ENCODE data around the gene RFX3.

RFX3 gene

DNA sequence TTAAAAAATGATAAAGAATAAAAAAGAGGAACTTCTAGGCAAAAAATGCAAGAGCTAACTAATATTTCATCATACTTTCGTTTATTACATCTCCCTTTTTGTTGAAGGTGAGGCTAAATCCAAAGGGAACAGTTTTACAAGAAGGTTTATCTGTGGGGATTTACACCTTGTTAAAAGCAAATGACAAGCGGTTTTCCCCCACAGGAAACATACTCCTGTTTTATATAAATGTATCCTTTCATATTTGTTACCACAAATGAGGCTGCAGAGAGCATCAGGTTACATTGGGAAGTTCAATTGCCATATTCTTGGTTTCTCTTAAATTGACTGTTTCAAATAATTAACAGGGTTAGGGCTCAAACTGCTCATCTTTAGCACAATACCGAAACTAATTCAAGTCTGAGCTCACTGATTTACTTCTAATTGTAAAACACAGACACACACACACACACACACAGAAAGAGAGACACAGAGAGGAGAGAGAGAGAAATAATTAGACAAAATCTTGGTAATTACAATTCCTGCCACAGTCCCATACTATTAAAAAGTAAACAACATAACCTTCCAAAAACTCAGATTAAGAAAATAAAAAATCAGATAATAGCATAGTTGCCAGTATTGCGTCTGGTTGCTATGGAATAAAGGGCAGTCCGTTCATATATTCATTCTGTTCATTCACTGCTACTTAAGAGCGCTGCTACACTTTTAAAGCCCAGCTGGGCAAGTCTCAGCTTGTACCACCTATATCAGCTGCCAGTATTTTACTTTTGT lies 17.1 kb downstream of the RFX3 start:
- no peak overlapping the region for H3K27ac ChIP-seq (ENCODE audit: low read depth, low read length)
- peak overlapping the region; percentile 4 for H3K4me3 ChIP-seq (ENCODE audit: low read length)
- H3K4me1 ChIP-seq (ENCODE audit: control insufficient read depth, insufficient read depth, low read length) = no peaks in the 10 kb centered on the region
- H3K9ac ChIP-seq (ENCODE audit: low read length) = no peak overlapping the region
- no peaks in the 10 kb centered on the region for H3K36me3 ChIP-seq (ENCODE audit: control insufficient read depth, insufficient read depth, low read length)
- no peaks in the 10 kb centered on the region for H3K27me3 ChIP-seq (ENCODE audit: control insufficient read depth, insufficient read depth, low read length)

DNA sequence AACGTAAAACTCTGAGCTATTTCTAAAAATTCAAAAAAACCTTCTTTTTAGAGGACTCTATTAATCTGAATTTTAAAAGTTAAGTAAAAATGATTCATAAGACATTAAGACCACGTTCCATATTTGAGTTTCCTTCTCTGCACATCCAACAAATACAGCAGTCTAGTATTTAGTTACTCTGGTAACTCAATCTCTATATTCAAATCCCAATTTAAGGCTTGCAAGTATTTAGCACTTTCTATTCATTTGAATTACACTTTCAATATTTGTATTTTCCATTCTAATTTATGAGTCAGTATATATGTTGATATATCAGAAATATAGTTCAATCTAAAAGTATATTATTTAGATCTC lies 17.7 kb downstream of the RFX3 start:
- H3K9ac ChIP-seq (ENCODE audit: low read length) = no peak overlapping the region
- H3K27me3 ChIP-seq (ENCODE audit: control insufficient read depth, insufficient read depth, low read length) = no peaks in the 10 kb centered on the region
- H3K36me3 ChIP-seq (ENCODE audit: control insufficient read depth, insufficient read depth, low read length) = no peaks in the 10 kb centered on the region
- H3K4me1 ChIP-seq (ENCODE audit: control insufficient read depth, insufficient read depth, low read length) = no peaks in the 10 kb centered on the region
- no peak overlapping the region for H3K4me3 ChIP-seq (ENCODE audit: low read length)
- peak overlapping the region; percentile 8 for H3K27ac ChIP-seq (ENCODE audit: low read depth, low read length)

DNA sequence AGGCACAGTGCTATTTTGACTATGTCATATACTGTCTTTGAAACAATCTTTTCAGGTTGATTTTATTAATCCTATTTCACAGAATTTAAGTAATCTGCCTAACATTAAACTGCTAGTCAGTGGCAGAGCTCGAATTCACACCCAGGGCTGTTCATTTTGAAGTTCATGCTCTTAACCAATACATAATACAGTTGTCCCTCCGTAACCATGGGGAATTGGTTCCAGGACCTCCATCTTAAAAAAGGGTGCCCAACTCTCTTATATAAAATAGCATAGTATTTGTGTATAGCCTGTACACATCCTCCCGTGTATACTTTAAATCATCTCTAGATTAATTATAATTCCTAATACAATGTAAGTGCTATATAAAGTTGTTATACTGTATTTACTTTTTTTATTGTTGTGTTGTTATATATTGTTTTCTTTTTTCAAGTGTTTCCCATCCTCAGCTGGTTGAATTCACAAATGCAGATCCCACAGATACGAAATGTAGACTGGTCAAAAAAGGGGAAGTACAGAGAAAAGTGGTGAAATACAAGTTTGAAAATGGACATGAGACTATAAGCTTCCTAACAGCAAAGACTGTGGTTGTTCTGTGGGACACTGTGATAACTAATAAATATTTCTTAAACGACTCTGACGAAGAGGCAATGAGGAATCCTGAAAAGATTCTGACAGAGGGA lies 18.3 kb downstream of the RFX3 start:
- Histone ChIP-seq H3K9ac (ENCODE audit: low read length) (no peak overlapping the region), H3K4me1 (ENCODE audit: control insufficient read depth, insufficient read depth, low read length) (no peaks in the 10 kb centered on the region), H3K27me3 (ENCODE audit: control insufficient read depth, insufficient read depth, low read length) (no peaks in the 10 kb centered on the region), H3K4me3 (ENCODE audit: low read length) (no peak overlapping the region), H3K36me3 (ENCODE audit: control insufficient read depth, insufficient read depth, low read length) (no peaks in the 10 kb centered on the region), H3K27ac (ENCODE audit: low read depth, low read length) (peak overlapping the region; percentile 8)

DNA sequence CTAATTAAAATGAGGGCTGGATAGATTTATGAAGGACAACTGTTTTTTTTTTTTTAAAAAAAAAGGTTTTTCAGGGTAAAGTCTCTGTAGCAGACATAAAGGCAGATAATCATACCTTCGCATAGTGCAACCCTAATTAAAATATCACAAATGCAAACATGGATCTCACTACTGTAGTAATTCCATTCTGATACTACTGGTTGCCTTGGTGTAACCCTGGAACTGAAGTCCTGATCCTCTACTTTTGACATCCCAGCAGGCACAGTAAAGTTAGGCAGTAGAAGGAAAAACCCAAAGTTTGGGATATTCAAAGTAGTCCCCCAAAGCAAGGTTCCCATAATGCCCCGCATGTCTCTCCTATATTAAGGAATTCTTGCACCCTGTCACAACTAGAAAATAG lies 19.6 kb downstream of the RFX3 start:
- Histone ChIP-seq H3K4me3 (ENCODE audit: low read length) (no peak overlapping the region), H3K9ac (ENCODE audit: low read length) (no peak overlapping the region), H3K4me1 (ENCODE audit: control insufficient read depth, insufficient read depth, low read length) (no peaks in the 10 kb centered on the region), H3K27ac (ENCODE audit: low read depth, low read length) (no peak overlapping the region), H3K36me3 (ENCODE audit: control insufficient read depth, insufficient read depth, low read length) (no peaks in the 10 kb centered on the region), H3K27me3 (ENCODE audit: control insufficient read depth, insufficient read depth, low read length) (no peaks in the 10 kb centered on the region)

DNA sequence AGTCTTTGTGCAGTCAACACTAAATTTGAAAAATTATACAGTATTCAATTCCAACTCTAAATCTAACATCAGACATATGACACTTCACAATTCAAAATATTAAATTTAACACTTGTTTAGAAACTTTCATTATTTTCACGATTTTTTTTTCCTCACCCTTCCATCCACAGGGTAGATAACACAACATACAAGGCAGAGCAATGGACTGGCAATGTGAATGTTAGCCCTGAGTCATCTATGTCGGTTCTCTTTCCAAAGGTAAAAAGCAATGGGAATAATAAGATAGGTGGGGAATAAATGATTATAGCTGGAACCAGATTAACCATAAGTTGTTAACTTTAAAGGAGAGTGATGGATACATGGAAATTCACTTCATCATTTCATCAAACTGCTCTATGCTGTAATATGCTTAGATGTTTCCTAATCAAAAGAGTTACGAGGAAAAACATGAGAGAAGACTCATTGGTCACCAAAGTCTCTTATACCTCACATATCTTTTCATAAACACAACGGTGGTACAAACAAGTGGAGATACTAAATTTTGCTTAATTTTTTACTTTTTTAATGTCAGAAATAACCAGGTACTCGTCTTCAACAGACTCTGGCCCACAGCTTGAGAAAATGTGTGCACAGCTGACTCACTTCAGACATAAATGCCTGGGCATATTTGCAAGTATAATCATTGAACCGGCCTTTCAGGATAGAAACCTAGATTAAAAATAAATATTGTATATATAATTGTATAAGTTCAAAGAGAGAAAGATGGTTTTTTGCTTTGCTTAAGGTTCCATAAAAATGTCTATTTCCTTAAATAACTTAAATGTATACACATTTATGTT lies 23.0 kb downstream of the RFX3 start:
- Histone ChIP-seq H3K27ac (ENCODE audit: low read depth, low read length) (no peak overlapping the region), H3K9ac (ENCODE audit: low read length) (no peak overlapping the region), H3K4me1 (ENCODE audit: control insufficient read depth, insufficient read depth, low read length) (no peaks in the 10 kb centered on the region), H3K4me3 (ENCODE audit: low read length) (no peak overlapping the region), H3K27me3 (ENCODE audit: control insufficient read depth, insufficient read depth, low read length) (no peaks in the 10 kb centered on the region), H3K36me3 (ENCODE audit: control insufficient read depth, insufficient read depth, low read length) (no peaks in the 10 kb centered on the region)

DNA sequence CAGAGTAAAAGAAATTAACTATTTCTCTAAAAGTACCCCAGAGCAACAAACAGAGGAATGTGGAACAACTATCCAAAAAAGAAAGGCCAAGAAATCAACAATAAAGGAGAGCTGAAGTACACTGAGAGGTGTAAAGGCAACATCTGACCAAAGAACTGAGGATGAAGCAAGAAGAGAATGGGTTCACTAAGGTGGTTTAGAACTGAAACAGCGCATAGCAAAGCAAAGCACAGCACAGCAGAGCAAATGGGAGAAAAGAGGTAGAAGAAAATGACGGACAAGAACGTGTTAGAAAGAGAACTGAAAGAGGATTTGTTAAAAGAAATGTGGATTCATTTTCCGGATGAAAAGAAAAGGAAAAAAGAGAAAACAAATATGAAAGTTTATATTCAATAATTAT lies 25.8 kb downstream of the RFX3 start:
- H3K4me3 ChIP-seq (ENCODE audit: low read length) = no peak overlapping the region
- H3K36me3 ChIP-seq (ENCODE audit: control insufficient read depth, insufficient read depth, low read length) = no peaks in the 10 kb centered on the region
- H3K4me1 ChIP-seq (ENCODE audit: control insufficient read depth, insufficient read depth, low read length) = no peaks in the 10 kb centered on the region
- H3K9ac ChIP-seq (ENCODE audit: low read length) = no peak overlapping the region
- H3K27me3 ChIP-seq (ENCODE audit: control insufficient read depth, insufficient read depth, low read length) = no peaks in the 10 kb centered on the region
- no peak overlapping the region for H3K27ac ChIP-seq (ENCODE audit: low read depth, low read length)

DNA sequence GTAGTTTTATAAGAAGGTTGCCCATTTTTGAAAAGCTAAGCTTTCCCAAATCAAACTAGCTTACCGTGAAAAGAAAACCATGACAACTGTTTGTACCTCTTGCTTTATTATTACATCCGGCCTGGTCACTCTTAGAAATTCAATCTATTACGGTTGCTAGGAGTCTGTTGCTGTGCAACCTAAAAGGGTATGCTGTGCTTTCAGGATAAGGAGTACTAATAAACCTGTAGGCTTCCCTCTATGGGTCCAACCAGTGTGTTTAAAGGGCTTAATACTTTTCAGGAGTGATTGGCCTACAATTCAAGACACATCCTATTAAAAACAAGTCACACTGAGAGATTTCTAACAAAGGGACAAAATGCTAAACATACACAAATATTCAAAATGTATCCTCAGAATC lies 27.1 kb downstream of the RFX3 start:
- Histone ChIP-seq H3K27me3 (ENCODE audit: control insufficient read depth, insufficient read depth, low read length) (no peaks in the 10 kb centered on the region), H3K4me3 (ENCODE audit: low read length) (no peak overlapping the region), H3K36me3 (ENCODE audit: control insufficient read depth, insufficient read depth, low read length) (no peaks in the 10 kb centered on the region), H3K4me1 (ENCODE audit: control insufficient read depth, insufficient read depth, low read length) (no peaks in the 10 kb centered on the region), H3K27ac (ENCODE audit: low read depth, low read length) (no peak overlapping the region), H3K9ac (ENCODE audit: low read length) (no peak overlapping the region)

DNA sequence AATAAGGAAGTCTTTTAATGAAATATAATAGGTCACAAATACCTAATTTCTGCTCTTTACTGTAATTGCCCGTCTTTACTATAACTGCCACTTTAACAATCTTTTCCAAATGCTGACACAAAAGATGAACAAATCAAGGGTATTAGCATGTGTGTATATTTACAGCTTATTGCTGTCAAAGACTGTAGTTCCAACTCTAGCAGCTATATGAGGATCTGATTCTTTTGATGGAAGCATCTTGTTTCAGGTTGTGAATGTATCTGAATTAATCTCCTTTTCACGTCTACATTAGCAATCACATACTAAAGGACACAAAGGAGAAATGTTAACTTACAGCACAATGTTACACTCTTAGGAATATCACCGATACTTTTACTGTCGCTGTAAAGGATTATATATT lies 27.9 kb downstream of the RFX3 start:
- H3K36me3 ChIP-seq (ENCODE audit: control insufficient read depth, insufficient read depth, low read length) = no peaks in the 10 kb centered on the region
- no peak overlapping the region for H3K4me3 ChIP-seq (ENCODE audit: low read length)
- no peaks in the 10 kb centered on the region for H3K27me3 ChIP-seq (ENCODE audit: control insufficient read depth, insufficient read depth, low read length)
- H3K27ac ChIP-seq (ENCODE audit: low read depth, low read length) = no peak overlapping the region
- H3K4me1 ChIP-seq (ENCODE audit: control insufficient read depth, insufficient read depth, low read length) = no peaks in the 10 kb centered on the region
- no peak overlapping the region for H3K9ac ChIP-seq (ENCODE audit: low read length)

DNA sequence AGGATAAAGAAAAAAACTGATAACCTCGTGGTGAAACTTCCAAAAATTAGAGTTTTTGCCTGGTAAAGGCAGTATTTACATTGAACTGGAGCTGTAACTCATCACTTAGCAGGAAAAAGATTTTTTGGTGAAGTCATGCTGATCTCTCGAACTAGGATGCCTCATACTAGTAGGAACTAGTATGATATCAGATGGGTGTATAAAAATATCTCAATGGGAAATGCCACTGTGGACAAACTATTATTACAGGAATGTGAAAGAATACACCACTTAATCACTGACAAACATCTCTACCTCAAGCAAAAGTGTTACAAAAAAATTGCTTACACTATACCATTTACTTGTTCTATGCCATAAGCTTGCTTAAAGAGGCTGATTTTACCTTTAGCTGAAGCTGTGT lies 28.4 kb downstream of the RFX3 start:
- Histone ChIP-seq H3K36me3 (ENCODE audit: control insufficient read depth, insufficient read depth, low read length) (no peaks in the 10 kb centered on the region), H3K27ac (ENCODE audit: low read depth, low read length) (no peak overlapping the region), H3K4me3 (ENCODE audit: low read length) (no peak overlapping the region), H3K9ac (ENCODE audit: low read length) (no peak overlapping the region), H3K4me1 (ENCODE audit: control insufficient read depth, insufficient read depth, low read length) (no peaks in the 10 kb centered on the region), H3K27me3 (ENCODE audit: control insufficient read depth, insufficient read depth, low read length) (no peaks in the 10 kb centered on the region)

DNA sequence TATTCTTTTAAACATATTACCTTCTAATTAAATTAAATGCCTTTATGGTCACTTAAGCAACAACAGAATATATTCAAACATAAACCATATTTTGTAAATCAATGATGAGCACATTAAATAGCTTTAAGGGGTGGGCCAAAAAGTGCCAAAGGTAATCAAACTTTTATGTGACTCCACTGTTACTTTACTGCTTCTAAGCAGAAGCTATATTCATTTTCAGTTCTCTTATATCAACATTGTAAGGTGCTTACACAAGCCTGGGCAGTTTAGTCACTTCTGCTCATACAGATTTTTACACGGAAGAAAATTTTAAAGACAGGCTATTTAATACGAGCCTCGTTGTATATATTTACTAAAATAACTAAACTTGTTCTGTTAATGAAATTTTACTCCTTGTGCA lies 29.9 kb downstream of the RFX3 start:
- Histone ChIP-seq H3K27ac (ENCODE audit: low read depth, low read length) (no peak overlapping the region), H3K4me1 (ENCODE audit: control insufficient read depth, insufficient read depth, low read length) (no peaks in the 10 kb centered on the region), H3K27me3 (ENCODE audit: control insufficient read depth, insufficient read depth, low read length) (no peaks in the 10 kb centered on the region), H3K36me3 (ENCODE audit: control insufficient read depth, insufficient read depth, low read length) (no peaks in the 10 kb centered on the region), H3K4me3 (ENCODE audit: low read length) (no peak overlapping the region), H3K9ac (ENCODE audit: low read length) (no peak overlapping the region)

DNA sequence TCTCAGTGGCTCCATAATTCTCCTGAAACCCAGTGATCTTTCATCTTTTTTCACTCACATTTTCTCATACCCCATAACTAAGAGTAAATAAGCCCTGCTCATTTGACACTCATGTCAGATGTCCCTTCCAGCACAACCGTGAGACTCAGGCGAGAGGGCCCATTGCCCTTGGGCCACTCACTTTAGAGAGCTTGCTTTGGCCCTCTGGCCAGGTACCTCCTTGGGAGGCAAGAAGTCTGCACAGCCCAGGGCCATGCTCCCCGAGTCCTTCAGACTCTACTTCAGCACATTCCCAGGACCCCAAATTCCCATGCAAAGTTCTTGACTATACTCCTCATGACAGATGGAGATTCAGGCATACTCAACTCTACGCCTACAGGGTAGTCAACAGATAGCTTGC lies 33.6 kb downstream of the RFX3 start:
- Histone ChIP-seq H3K4me3 (ENCODE audit: low read length) (no peak overlapping the region), H3K27ac (ENCODE audit: low read depth, low read length) (no peak overlapping the region), H3K36me3 (ENCODE audit: control insufficient read depth, insufficient read depth, low read length) (no peaks in the 10 kb centered on the region), H3K9ac (ENCODE audit: low read length) (no peak overlapping the region), H3K27me3 (ENCODE audit: control insufficient read depth, insufficient read depth, low read length) (no peaks in the 10 kb centered on the region), H3K4me1 (ENCODE audit: control insufficient read depth, insufficient read depth, low read length) (no peaks in the 10 kb centered on the region)

DNA sequence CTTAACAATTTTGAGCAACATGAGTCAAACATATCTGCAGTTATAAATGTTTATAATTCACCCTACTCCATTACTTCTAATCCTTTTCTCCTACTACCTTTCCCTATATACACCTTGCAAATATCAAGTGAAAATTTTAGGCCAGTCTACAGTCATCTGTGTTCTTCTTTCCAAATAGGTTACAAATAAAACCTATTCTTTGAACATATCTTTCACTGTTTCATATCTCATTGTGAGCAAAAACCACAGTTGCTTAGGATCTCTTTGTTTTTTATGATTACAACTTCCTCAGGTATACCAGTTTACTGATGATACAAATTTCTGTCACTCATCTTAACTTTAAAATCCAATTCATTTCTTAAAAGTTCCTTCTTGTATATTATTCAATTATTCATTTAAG lies 34.4 kb downstream of the RFX3 start:
- no peak overlapping the region for H3K9ac ChIP-seq (ENCODE audit: low read length)
- H3K4me3 ChIP-seq (ENCODE audit: low read length) = no peak overlapping the region
- no peaks in the 10 kb centered on the region for H3K4me1 ChIP-seq (ENCODE audit: control insufficient read depth, insufficient read depth, low read length)
- no peaks in the 10 kb centered on the region for H3K36me3 ChIP-seq (ENCODE audit: control insufficient read depth, insufficient read depth, low read length)
- H3K27ac ChIP-seq (ENCODE audit: low read depth, low read length) = no peak overlapping the region
- H3K27me3 ChIP-seq (ENCODE audit: control insufficient read depth, insufficient read depth, low read length) = no peaks in the 10 kb centered on the region

Data from rectal smooth muscle tissue (tissue), 1 donor.